Mesothelial cell of epicardium (in vitro differentiated cells): ENCODE results near the gene LRRTM1. TPM values are rescaled to one million over a fixed set of nuclear protein-coding genes. Genes with fewer than 3 reads are reported as not detected.

ENCODE experiments used
- DNase-seq, 2 experiments: peaks; one replicate each; pipeline ENCODE4 v3.0.0; 2021; ENCODE audit warnings: low spot score in 2 of 2; ENCODE audit not compliant: unreplicated experiment in 2 of 2
- H3K27ac Mint-ChIP-seq: 2 replicates; pipeline ENCODE4 v1.8.0; 2021; ENCODE audit warnings: mixed read lengths
- H3K27me3 Mint-ChIP-seq: 2 replicates; pipeline ENCODE4 v1.8.0; 2021; ENCODE audit warnings: low read depth, mixed read lengths
- H3K36me3 Mint-ChIP-seq: 2 replicates; pipeline ENCODE4 v1.8.0; 2021; ENCODE audit warnings: mixed read lengths
- H3K4me1 Mint-ChIP-seq: 2 replicates; pipeline ENCODE4 v1.8.0; 2021; ENCODE audit warnings: mixed read lengths
- H3K4me3 Mint-ChIP-seq: 2 replicates; pipeline ENCODE4 v1.8.0; 2021; ENCODE audit warnings: mild to moderate bottlenecking, moderate library complexity, mixed read lengths
- H3K9me3 Mint-ChIP-seq: 2 replicates; pipeline ENCODE4 v1.8.0; 2021; ENCODE audit warnings: mixed read lengths
- CTCF ChIP-seq: fragments of 200-600 bp; sonication (generic); IDR thresholded peaks from one replicate; pipeline ENCODE4 v1.5.0; 2021; ENCODE audit warnings: antibody characterized with exemption; ENCODE audit not compliant: unreplicated experiment
- total RNA-seq: library from RNA; stranded (reverse); gene quantifications from 3 replicates; pipeline ENCODE4 v1.2.1, GENCODE V29; 2021

The LRRTM1 gene
- total RNA-seq, 1 donor from 2014 or later = 23.7 TPM

- Mint-ChIP-seq H3K4me1 (peaks cover 49% of the 10 kb centered on the region), H3K4me3 (peak overlapping the region; percentile 83), H3K27ac (peak overlapping the region; percentile 6), H3K27me3 (peaks cover 95% of the 10 kb centered on the region), H3K9me3 (no peaks in the 10 kb centered on the region), H3K36me3 (no peaks in the 10 kb centered on the region)
- TF ChIP-seq CTCF = no peak
- DNase-seq = no peak
Observed at GRCh38 chr2:80302001-80302313, 2.6 kb downstream of the LRRTM1 start.

GRCh38 chr2:80300954-80301353 lies 3.6 kb downstream of the LRRTM1 start:
- Mint-ChIP-seq H3K27me3 (peaks cover 94% of the 10 kb centered on the region), H3K4me3 (peak overlapping the region; percentile 83), H3K27ac (no peak overlapping the region), H3K36me3 (no peaks in the 10 kb centered on the region), H3K9me3 (no peaks in the 10 kb centered on the region), H3K4me1 (peaks cover 47% of the 10 kb centered on the region)
- TF ChIP-seq CTCF = no peak
- no peak for DNase-seq

GRCh38 chr2:80300346-80300745 lies 4.2 kb downstream of the LRRTM1 start:
- peaks cover 94% of the 10 kb centered on the region for H3K27me3 Mint-ChIP-seq
- H3K36me3 Mint-ChIP-seq = no peaks in the 10 kb centered on the region
- H3K4me1 Mint-ChIP-seq = peaks cover 47% of the 10 kb centered on the region
- H3K4me3 Mint-ChIP-seq = peak overlapping the region; percentile 83
- no peaks in the 10 kb centered on the region for H3K9me3 Mint-ChIP-seq
- no peak for TF ChIP-seq CTCF
- DNase-seq = no peak
- H3K27ac Mint-ChIP-seq = no peak overlapping the region

GRCh38 chr2:80299661-80300060 lies 4.9 kb downstream of the LRRTM1 start:
- TF ChIP-seq CTCF = no peak

GRCh38 chr2:80298954-80299353 lies 5.6 kb downstream of the LRRTM1 start:
- H3K9me3 Mint-ChIP-seq = no peaks in the 10 kb centered on the region
- H3K27ac Mint-ChIP-seq = no peak overlapping the region
- no peak for DNase-seq
- no peak overlapping the region for H3K4me3 Mint-ChIP-seq
- H3K4me1 Mint-ChIP-seq = peaks cover 40% of the 10 kb centered on the region
- peaks cover 94% of the 10 kb centered on the region for H3K27me3 Mint-ChIP-seq
- TF ChIP-seq CTCF = no peak
- H3K36me3 Mint-ChIP-seq = no peaks in the 10 kb centered on the region

More at GRCh38 chr2:80299661-80300060, 4.9 kb downstream of the LRRTM1 start:
- H3K27me3 Mint-ChIP-seq = peaks cover 95% of the 10 kb centered on the region
- peaks cover 42% of the 10 kb centered on the region for H3K4me1 Mint-ChIP-seq
- H3K4me3 Mint-ChIP-seq = peak overlapping the region; percentile 83
- no peak for DNase-seq
- no peak overlapping the region for H3K27ac Mint-ChIP-seq
- no peaks in the 10 kb centered on the region for H3K9me3 Mint-ChIP-seq
- no peaks in the 10 kb centered on the region for H3K36me3 Mint-ChIP-seq

- Mint-ChIP-seq H3K27me3 (peaks cover 40% of the 10 kb centered on the region), H3K4me1 (peaks cover 24% of the 10 kb centered on the region), H3K36me3 (no peaks in the 10 kb centered on the region), H3K4me3 (no peak overlapping the region), H3K9me3 (no peaks in the 10 kb centered on the region), H3K27ac (no peak overlapping the region)
- no peak for TF ChIP-seq CTCF
- no peak for DNase-seq
Observed at GRCh38 chr2:80293039-80293438, 11.5 kb downstream of the LRRTM1 start.
